ENCODE measurements around the gene PPFIBP1.
"Not testable (repeated sequence)": the region's sequence is repeated elsewhere in the genome, so short reads cannot be mapped to it uniquely, and the experiment has no call there.

The PPFIBP1 gene

GRCh38 chr12:27732281-27732680, 208.3 kb downstream of the PPFIBP1 start:
- DNase-seq: no peak

GRCh38 chr12:27733052-27733656, 209.1 kb downstream of the PPFIBP1 start:
- DNase-seq: peak; percentile 29 to 45

- DNase-seq: no peak
These were observed 209.8 kb downstream of the PPFIBP1 start for GRCh38 chr12:27733791-27734190.

- DNase-seq: not testable (repeated sequence)
These were observed 210.3 kb downstream of the PPFIBP1 start for GRCh38 chr12:27734321-27734720.

GRCh38 chr12:27743601-27744000, 219.6 kb downstream of the PPFIBP1 start:
- no peak for DNase-seq

Measured in CD4-positive, alpha-beta T cell treated with Interleukin-4 for 1 hour (primary cell).